RWPE2 (cell line): ENCODE data around the gene RAB40AL.

Experiments used
- ATAC-seq: fragments of 200-7000 bp; cut with Tn5 transposase; 3 replicates; pipeline ENCODE4 v1.9.1; 2021; ENCODE audit warnings: low read depth
- DNase-seq: peaks from one replicate; pipeline ENCODE4 v3.0.0-alpha.2; 2020; ENCODE audit warnings: low spot score
- H3K27ac ChIP-seq: fragments of 450-650 bp; 2 replicates; pipeline ENCODE4 v1.5.1; 2017; ENCODE audit warnings: mild to moderate bottlenecking; ENCODE audit not compliant: poor library complexity, severe bottlenecking
- H3K27me3 ChIP-seq: fragments of 250-450 bp; sonication (Bioruptor Pico); 2 replicates; pipeline ENCODE4 v1.5.1; 2021; ENCODE audit warnings: mild to moderate bottlenecking, moderate library complexity; ENCODE audit not compliant: insufficient read depth, poor library complexity, severe bottlenecking
- H3K36me3 ChIP-seq: fragments of 250-450 bp; sonication (Bioruptor Pico); 2 replicates; pipeline ENCODE4 v1.5.1; 2020; ENCODE audit warnings: low read depth, mild to moderate bottlenecking, moderate library complexity
- H3K4me1 ChIP-seq: fragments of 250-450 bp; sonication (Bioruptor Pico); 2 replicates; pipeline ENCODE4 v1.5.1; 2021; ENCODE audit warnings: mild to moderate bottlenecking, moderate library complexity; ENCODE audit not compliant: insufficient read depth, poor library complexity, severe bottlenecking
- H3K4me3 ChIP-seq: fragments of 250-450 bp; sonication (Bioruptor Pico); 2 replicates; pipeline ENCODE4 v1.5.1; 2021; ENCODE audit warnings: mild to moderate bottlenecking, moderate library complexity; ENCODE audit not compliant: severe bottlenecking
- H3K9me3 ChIP-seq: fragments of 250-450 bp; sonication (Bioruptor Pico); 2 replicates; pipeline ENCODE4 v1.5.1; 2021; ENCODE audit warnings: mild to moderate bottlenecking, moderate library complexity; ENCODE audit not compliant: severe bottlenecking
- TF ChIP-seq, protein P1 (sequence below): fragments of 450-650 bp; IDR thresholded peaks from one replicate; pipeline ENCODE4 v1.5.1; 2017; ENCODE audit warnings: mild to moderate bottlenecking, moderate library complexity; ENCODE audit not compliant: poor library complexity, severe bottlenecking

RAB40AL gene

DNA sequence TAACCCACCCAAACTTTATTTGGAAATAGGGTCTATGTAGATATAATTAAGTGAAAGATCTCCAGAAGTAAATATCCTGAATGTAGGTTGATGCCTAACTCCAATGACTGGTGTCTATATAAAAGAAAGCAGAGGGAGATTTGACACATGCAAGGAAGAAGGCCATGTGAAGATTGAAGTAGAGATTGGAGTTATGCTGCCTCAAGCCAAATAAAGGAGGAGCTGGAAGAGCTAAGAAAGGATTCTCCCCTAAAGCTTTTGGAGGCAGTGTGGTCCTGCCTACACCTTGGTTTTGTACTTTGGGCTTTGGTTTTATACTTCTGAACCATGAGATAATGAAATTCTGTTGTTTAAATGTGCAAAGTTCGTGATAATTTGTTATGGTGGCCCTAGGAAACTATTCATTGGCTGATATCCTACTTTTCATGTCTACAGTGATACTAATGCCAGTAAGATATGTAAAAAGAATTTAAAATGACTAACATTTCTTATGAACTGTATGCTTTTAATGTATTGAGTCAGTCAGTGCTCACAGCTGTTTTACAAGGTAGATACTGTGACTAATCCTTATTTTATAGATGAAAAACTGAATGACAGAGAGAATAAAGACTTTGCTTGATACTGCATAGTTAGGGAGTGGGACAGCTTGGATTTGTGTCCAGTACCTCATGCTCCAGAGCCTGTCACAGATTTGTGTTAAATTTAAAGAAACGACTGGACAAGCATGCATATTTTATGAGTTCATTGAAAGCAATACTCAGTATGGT lies 5.9 kb upstream of the RAB40AL start:
- Histone ChIP-seq H3K4me1 (no peaks in the 10 kb centered on the region), H3K27ac (no peak overlapping the region), H3K9me3 (no peaks in the 10 kb centered on the region), H3K27me3 (no peaks in the 10 kb centered on the region), H3K36me3 (no peaks in the 10 kb centered on the region), H3K4me3 (no peak overlapping the region)
- DNase-seq (no peak), ATAC-seq (peak; percentile 79)
- TF ChIP-seq, protein P1, sequence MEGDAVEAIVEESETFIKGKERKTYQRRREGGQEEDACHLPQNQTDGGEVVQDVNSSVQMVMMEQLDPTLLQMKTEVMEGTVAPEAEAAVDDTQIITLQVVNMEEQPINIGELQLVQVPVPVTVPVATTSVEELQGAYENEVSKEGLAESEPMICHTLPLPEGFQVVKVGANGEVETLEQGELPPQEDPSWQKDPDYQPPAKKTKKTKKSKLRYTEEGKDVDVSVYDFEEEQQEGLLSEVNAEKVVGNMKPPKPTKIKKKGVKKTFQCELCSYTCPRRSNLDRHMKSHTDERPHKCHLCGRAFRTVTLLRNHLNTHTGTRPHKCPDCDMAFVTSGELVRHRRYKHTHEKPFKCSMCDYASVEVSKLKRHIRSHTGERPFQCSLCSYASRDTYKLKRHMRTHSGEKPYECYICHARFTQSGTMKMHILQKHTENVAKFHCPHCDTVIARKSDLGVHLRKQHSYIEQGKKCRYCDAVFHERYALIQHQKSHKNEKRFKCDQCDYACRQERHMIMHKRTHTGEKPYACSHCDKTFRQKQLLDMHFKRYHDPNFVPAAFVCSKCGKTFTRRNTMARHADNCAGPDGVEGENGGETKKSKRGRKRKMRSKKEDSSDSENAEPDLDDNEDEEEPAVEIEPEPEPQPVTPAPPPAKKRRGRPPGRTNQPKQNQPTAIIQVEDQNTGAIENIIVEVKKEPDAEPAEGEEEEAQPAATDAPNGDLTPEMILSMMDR: no peak

DNA sequence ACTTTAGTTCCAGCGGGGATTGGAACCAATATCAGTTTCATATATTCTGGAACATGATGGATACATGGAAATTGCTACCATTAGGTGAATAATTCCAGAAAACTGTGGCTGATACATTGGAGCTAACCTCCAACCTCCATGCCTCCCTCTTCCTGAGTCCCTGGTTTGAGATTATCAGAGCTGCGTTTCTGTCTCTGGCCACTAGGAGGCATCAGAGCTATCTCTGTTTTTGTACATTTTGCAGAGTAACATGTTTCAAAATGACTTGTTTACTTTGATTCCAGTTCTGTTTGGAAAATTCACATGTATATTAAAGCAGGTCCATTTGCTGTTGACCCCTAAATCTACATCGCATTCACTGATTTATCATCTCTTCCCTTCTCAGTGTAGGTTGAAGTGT lies 2.4 kb upstream of the RAB40AL start:
- Histone ChIP-seq H3K27me3 (no peaks in the 10 kb centered on the region), H3K9me3 (no peaks in the 10 kb centered on the region), H3K36me3 (no peaks in the 10 kb centered on the region), H3K27ac (no peak overlapping the region), H3K4me1 (no peaks in the 10 kb centered on the region), H3K4me3 (no peak overlapping the region)
- TF ChIP-seq, protein P1: peak; percentile 38
- no peak for DNase-seq
- ATAC-seq: no peak

DNA sequence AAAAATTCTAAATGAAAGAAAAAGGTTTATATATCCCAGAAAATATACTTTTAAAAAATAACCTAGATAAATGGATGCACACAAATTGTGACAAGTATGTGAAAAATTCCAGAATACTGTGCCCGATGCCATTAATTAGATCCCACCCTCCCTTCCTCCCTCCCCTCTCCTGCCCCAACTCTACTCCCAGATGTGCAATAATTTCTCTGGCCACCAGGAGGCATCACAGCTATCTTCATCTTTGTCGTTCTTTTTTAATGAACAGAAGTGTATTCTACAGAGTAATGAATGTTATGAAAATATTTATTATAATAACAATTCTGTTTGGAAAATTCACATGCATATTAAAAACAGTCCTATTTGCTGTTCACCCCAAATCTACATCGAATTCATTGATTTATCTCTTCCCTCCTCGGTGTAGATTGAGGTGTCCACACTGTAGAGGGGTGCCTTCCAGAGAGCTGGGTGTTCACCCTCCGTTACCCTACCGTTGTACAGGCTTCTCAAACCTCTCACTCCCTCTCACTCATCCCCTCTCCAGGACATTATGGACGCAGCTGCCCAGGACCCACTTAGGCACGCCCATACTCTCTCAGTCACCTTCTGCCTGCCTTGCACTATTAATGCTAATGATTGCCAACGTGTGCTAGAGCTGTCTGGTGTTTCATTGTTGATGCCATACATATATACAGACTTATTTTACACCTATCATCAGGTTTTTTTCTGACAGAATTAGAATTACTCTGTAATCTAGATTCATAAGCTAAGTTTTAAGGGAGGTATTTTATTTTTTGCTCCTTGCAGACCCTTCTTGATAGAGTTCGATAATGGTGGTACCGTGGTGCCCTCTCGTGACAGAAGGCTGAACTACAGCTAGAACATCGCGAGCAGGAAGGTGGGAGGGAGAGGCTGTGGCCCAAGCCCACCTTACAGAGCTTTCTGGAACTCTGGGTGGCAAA lies 14.1 kb downstream of the RAB40AL start:
- Histone ChIP-seq H3K4me3 (no peak overlapping the region), H3K36me3 (no peaks in the 10 kb centered on the region), H3K27me3 (no peaks in the 10 kb centered on the region), H3K4me1 (no peaks in the 10 kb centered on the region), H3K9me3 (no peaks in the 10 kb centered on the region), H3K27ac (no peak overlapping the region)
- DNase-seq (no peak), ATAC-seq (peak; percentile 75)
- TF ChIP-seq, protein P1: peak; percentile 60

DNA sequence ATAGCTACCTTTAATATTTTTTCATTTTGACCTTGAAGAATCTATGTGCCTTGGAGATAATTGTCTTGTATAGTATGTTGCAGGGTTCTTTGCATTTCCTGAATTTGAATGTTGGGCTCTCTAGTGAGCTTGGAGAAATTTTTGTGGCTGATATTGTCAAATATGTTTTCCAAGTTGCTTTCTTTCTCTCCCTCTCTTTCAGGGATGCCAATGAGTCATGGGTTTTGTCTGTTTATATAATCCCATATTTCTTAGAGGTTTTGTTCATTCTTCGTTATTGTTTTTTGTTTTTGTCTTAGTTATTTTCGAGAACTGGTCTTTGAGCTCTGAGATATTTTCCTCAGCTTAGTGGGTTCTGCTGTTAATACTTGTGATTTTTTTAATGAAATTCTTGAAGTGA lies 20.7 kb downstream of the RAB40AL start:
- no peaks in the 10 kb centered on the region for H3K36me3 ChIP-seq
- no peak overlapping the region for H3K4me3 ChIP-seq
- no peak overlapping the region for H3K27ac ChIP-seq
- H3K27me3 ChIP-seq: no peaks in the 10 kb centered on the region
- no peaks in the 10 kb centered on the region for H3K4me1 ChIP-seq
- ATAC-seq (no peak), DNase-seq (no peak)
- H3K9me3 ChIP-seq: no peaks in the 10 kb centered on the region
- TF ChIP-seq, protein P1: no peak
